ENCODE measurements around the gene HIF1A. TPM values are rescaled to one million over a fixed set of nuclear protein-coding genes. Genes with fewer than 3 reads are reported as not detected.

HIF1A gene
- total RNA-seq, 1 donor from 2014 or later: 87.0 TPM

DNA sequence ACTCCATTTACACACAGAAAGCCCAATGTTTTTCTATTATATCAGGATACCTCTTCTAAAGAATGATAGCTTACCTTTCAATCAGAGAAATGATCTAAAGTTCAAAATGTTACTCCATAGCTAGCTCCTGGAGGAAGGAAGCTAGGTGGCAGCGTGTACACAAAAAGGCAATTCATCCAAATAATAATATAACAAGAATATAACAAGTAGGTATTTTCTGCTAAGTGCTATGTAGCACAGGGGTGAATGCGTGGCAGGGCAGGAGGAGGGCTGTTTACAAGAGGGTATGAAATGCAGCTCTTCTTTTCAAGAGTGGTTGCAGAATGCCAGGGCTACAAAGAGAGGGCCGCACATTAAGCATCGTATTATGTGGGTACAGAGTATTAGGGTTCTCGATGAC, 66.2 kb downstream of the HIF1A start:
- Histone ChIP-seq H3K9me3 (no peaks in the 10 kb centered on the region), H3K4me1 (peaks cover 0 to 16% of the 10 kb centered on the region in 2 donors), H3K36me3 (no peaks in the 10 kb centered on the region), H3K4me3 (peak overlapping the region; percentile 86 to 91), H3K27ac (peak overlapping the region; percentile 79 to 82), H3K27me3 (no peaks in the 10 kb centered on the region)
- TF ChIP-seq, protein P1, sequence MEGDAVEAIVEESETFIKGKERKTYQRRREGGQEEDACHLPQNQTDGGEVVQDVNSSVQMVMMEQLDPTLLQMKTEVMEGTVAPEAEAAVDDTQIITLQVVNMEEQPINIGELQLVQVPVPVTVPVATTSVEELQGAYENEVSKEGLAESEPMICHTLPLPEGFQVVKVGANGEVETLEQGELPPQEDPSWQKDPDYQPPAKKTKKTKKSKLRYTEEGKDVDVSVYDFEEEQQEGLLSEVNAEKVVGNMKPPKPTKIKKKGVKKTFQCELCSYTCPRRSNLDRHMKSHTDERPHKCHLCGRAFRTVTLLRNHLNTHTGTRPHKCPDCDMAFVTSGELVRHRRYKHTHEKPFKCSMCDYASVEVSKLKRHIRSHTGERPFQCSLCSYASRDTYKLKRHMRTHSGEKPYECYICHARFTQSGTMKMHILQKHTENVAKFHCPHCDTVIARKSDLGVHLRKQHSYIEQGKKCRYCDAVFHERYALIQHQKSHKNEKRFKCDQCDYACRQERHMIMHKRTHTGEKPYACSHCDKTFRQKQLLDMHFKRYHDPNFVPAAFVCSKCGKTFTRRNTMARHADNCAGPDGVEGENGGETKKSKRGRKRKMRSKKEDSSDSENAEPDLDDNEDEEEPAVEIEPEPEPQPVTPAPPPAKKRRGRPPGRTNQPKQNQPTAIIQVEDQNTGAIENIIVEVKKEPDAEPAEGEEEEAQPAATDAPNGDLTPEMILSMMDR (IDR thresholded peaks at IDR 0.05): no peak
- no peak for DNase-seq (ENCODE audit: low spot score in 2 of 2)
- intact Hi-C loops (cut with DNase I): loop anchor here (5.0 to 10.0 kb wide), 2 partner anchors 299 to 487 kb away; no protein-coding TSS in a partner anchor

DNA sequence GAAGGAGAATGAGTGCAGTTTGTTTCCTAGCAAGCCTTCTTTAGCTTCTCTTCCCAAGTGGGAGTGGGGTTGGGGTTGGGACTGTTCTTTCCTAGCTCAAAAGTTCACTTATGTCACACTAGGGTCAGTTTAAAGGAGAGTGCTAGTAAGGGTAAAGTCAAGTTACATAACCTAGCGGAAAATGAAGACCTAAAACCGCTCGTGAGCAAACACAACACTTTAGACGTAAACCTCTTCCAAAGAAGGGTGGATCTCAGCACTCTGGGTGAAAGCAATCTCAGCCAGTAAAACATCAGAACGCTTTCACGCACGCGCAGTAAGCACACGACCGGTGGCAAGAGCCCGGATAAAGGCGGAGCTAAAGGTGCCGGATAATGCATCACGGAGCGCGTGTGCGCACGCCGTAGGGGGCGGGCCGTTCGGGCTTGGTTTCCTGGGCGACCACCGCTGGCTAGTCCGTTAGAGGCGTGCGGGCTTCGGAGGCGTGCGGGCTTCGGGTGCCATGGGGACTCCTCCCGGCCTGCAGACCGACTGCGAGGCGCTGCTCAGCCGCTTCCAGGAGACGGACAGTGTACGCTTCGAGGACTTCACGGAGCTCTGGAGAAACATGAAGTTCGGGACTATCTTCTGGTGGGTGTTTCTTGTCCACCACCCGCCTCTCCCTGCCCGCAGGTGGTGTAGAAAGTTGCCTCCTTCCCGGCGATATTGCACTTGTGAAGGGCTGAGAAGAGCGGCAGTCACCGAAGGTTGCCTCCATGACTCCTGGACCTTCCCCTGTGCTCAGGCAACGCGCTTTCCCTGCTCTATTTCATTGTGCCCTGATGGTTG, 66.9 kb downstream of the HIF1A start, which contains the start of gene SNAPC1:
SNAPC1 (plus strand) TSS at position 462 of the 828 bp plus-strand sequence; CDS start at position 503, 41 bp downstream.
- intact Hi-C loops (cut with DNase I): loop anchor here (1.0 to 10.0 kb wide), 3 partner anchors 11 to 487 kb away; no protein-coding TSS in a partner anchor
- Histone ChIP-seq H3K4me3 (peak within 1 kb of the TSS; percentile 86 to 91), H3K27me3 (no peaks in the 10 kb centered on the region), H3K4me1 (peaks cover 0 to 16% of the 10 kb centered on the region in 2 donors), H3K36me3 (no peaks in the 10 kb centered on the region), H3K27ac (peak within 1 kb of the TSS; percentile 79 to 82), H3K9me3 (no peaks in the 10 kb centered on the region)
- TF ChIP-seq, protein P1 (IDR thresholded peaks at IDR 0.05): no peak
- peak; percentile 86 to 98 for DNase-seq (ENCODE audit: low spot score in 2 of 2)

DNA sequence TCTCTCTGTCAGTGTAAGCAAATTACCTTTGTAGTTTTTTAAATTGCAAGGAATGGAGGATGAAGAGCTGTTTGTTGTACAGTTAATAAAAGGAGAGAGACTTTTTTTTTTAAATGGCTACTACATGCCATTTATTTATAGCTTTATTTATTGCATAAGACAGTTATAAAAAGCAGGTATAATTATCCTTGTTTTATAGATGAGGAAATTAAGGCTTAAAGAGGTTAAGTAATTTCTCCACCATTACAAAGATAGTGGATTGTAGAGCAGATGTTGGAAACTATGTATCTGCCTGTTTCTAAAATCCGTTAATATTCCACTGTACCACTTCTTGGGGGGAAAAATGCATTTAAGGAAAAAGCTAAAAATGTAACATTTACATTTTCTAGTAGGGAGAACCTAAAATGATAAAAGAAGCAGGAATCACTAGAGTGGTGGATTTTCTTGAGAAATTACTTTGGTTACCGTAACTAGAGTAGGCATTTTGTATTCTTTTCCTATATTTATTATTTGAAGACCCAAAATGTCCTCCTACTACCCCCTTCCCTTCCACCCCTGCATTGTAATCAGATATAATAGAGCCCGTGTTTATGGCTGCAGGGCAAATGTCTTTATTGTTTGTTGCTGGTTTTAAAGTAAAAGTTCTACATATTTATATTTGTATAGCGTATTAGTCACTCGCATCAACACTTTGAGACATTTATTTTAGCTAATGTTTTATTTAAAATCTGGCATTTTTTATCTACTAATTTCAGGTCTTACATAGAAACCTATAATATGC, 69.2 kb downstream of the HIF1A start:
- intact Hi-C loops (cut with DNase I): loop anchor here (5.0 to 10.0 kb wide), 2 partner anchors 302 to 490 kb away; no protein-coding TSS in a partner anchor
- no peak overlapping the region for H3K27ac ChIP-seq

DNA sequence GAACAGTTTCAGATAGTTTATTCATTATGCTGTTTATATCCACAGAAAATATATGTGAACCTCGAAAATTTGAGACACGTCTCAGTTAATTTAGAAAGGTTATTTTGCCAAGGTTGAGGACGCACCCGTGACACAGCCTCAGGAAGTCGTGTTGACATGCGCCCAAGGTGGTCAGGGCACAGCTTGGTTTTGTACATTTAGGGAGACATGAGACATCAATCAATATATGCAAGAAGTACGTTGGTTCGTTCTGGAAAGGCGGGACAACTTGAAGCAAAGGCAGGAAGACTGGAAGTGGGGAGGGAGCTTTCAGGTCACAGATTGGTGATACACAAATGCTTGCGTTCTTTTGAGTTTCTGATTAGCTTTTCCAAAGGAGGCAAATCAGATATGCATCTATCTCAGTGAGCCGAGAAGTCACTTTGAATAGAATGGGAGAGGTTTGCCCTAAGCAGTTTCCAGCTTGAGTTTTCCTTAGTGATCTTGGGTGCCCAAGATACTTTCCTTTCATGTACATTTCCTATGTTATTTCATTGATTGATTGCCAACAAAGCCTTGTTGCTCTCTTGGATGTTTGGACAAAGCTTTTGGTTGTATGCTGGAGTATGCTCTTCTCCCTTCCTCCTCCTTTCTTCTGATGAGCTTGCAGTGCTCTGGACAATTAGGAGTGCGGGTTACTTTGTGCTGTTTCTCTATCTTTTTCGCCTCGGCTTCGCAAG, 70.1 kb downstream of the HIF1A start:
- no peaks in the 10 kb centered on the region for H3K9me3 ChIP-seq
- H3K4me1 ChIP-seq: peaks cover 0 to 16% of the 10 kb centered on the region in 2 donors
- intact Hi-C loops (cut with DNase I): loop anchor here (10.0 kb wide), 1 partner anchor 491 kb away; no protein-coding TSS in a partner anchor
- H3K27ac ChIP-seq: no peak overlapping the region
- H3K27me3 ChIP-seq: no peaks in the 10 kb centered on the region
- peaks cover 0 to 18% of the 10 kb centered on the region in 2 donors for H3K36me3 ChIP-seq
- H3K4me3 ChIP-seq: no peak overlapping the region
- TF ChIP-seq, protein P1 (IDR thresholded peaks at IDR 0.05): no peak
- no peak for DNase-seq (ENCODE audit: low spot score in 2 of 2)

More for the DNA sequence above, 69.2 kb downstream of the HIF1A start:
- Histone ChIP-seq H3K4me1 (peaks cover 0 to 16% of the 10 kb centered on the region in 2 donors), H3K9me3 (no peaks in the 10 kb centered on the region), H3K27me3 (no peaks in the 10 kb centered on the region), H3K36me3 (peaks cover 0 to 11% of the 10 kb centered on the region in 2 donors), H3K4me3 (no peak overlapping the region)
- no peak for DNase-seq (ENCODE audit: low spot score in 2 of 2)
- TF ChIP-seq, protein P1 (IDR thresholded peaks at IDR 0.05): no peak

DNA sequence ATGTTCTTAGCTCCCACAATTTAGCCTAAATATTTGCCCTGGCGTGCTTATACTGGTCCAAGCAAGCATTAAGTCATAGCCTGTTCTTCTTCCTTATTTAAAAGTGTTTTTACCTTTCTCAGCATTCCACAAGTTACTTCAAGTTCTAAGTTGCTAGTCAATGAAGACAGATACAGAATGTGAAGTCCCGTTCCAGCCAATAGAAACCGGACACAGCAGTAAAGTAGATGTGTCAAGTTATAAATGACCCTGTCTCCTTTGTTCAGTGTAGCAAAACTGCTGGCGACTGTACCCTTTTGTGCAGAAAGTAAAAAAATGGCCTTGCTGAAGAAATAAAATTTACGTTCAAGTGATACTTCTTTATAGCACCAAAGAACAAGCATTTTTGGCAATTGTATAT, 70.8 kb downstream of the HIF1A start:
- no peak overlapping the region for H3K27ac ChIP-seq
- H3K36me3 ChIP-seq: peaks cover 4 to 26% of the 10 kb centered on the region in 2 donors
- intact Hi-C loops (cut with DNase I): loop anchor here (10.0 kb wide), 1 partner anchor 491 kb away; no protein-coding TSS in a partner anchor
- H3K9me3 ChIP-seq: no peaks in the 10 kb centered on the region
- H3K27me3 ChIP-seq: no peaks in the 10 kb centered on the region
- H3K4me3 ChIP-seq: no peak overlapping the region
- TF ChIP-seq, protein P1 (IDR thresholded peaks at IDR 0.05): no peak
- DNase-seq (ENCODE audit: low spot score in 2 of 2): no peak
- peaks cover 0 to 16% of the 10 kb centered on the region in 2 donors for H3K4me1 ChIP-seq

Measured in ascending aorta (tissue), 2 donors.